LoVo (cell line): ENCODE data around the gene DRC7.
"Not testable (repeated sequence)": the region's sequence is repeated elsewhere in the genome, so short reads cannot be mapped to it uniquely, and the experiment has no call there.

Experiments used
- DNase-seq: peaks from one replicate; pipeline ENCODE4 v3.0.0-alpha.2; 2016; ENCODE audit warnings: low spot score

The DRC7 gene

DNA sequence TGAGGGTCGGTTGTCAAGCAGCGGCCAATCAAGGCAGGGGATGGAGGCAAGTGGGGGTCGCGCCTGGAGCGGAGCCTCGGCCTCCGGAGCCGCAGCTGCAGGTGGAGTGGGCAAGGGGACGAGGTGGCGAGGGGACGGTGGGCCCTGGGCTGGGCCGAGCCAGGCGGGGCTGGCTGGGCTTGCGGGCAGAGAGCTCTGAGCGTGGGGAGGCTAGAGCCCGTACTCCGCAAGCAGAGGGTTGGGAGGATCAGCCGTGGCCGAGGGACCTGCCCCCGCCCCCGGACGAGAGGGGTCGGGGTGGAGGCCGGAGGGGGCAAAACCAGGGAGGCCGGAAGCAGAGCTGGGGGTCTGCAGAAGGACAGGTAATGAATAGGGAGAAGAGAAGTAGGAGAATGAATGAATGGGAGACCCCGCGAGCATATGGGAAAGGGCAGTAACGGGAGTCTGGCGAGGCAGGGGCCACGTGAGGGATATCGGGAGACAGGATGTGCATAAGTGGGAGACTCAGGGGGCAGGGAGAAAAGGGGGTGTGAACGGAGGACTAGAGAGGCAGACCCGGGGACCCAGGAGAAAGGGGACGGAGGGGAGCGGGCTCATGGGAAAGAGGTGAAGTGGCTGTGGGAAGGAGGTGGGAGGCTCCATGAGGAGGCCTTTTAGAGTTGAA lies 41.3 kb downstream of the DRC7 start, which contains the start of gene KATNB1:
TSS of gene KATNB1 (plus strand) at position 16 of the 664 bp plus-strand sequence. CDS start 1,474 bp downstream, outside the sequence.
- no peak for DNase-seq

DNA sequence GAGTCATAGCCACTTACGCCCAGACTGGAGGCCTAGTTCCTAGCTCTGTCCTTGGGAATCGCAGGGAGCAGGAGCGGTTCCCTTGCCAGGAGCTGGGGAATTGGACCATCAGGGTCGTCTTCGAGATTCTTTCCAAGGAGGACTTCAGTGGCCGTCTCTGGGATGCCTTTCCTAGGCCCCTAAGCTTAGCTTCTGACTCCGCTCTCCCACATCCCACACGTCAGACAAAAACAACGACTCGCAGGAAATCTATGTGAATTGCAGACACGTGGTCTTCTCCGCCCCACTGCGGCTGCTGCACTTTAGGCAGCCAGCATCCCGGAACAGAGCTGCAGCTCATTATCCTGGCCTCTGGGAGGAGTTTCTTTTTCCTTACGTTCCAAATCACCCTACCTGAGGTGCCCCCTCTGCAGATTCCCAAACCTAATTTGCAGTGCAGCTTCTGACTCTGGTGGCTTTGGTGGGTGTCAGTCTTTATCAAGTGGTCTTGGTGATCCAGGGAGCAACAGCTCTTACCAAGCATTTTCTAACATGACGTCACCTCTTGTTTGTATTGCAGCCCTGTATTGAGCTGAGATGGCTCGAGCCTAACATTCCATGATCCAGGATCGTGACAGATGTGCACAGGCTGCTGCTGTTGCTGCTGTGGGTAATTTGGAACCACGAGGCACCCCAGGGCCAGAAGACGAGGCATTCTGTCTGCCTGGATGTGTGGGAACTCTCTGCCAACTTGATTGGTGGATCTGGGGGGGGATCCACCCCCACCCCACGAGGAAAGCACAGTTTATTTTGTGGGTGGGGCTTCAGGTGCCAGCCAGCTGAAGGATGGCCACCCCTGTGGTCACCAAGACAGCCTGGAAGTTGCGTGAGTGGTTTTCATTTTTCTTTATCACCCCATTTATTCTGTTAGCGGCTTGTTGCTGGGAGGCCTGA lies 42.1 kb downstream of the DRC7 start:
- peak; percentile 35 for DNase-seq

DNA sequence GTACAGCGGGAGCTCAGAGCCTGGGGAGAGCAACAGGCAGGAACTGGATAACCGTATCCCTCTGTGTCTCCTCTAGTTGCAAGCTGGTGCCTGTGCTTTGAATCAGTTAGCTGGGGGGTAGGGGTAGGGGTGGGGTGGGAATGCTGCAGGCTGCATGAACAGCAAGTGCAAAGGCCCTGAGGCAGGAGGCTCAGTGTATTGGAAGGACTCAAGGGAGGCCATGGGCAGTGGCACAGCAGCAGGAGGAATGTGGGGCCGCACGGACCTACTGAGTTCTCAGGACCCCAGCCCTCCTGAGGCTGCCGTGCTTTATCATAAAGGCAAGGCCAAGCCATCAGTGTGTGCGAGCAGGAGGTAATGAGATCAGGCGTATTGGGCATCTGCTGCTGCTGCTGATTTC lies 44.2 kb downstream of the DRC7 start:
- no peak for DNase-seq

DNA sequence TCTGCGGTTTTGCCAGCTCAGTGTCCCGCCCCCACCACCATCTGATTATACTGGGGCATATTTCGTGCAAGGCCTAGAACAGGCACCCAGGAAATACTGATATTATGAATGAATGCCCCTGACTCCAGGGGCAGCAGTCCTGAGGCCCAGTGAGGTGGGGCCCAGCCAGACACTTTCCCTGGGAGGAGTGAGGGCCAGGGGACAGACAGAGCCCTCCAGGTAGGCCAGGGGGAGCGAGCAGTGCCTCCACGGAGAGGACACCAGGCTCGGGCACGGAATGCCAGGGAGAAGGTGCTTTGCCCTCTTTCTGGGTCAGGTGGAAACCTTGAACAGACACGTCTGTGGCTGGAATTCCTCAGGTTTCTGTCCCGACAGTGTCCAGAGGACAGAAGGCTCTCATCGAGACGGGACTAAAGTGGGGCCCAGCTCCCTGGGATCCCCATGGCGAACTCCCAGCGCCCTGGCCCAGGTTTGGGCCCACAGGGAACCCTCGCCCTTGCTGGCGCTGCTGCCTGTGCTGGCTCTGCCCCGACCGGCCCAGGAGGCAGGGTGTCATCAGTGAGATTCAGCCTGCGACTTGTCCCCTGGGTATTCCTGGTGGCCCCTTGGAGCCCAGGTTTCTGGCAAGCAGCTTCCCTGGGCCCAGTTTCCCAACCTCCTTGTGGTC lies 45.3 kb downstream of the DRC7 start:
- DNase-seq = no peak

DNA sequence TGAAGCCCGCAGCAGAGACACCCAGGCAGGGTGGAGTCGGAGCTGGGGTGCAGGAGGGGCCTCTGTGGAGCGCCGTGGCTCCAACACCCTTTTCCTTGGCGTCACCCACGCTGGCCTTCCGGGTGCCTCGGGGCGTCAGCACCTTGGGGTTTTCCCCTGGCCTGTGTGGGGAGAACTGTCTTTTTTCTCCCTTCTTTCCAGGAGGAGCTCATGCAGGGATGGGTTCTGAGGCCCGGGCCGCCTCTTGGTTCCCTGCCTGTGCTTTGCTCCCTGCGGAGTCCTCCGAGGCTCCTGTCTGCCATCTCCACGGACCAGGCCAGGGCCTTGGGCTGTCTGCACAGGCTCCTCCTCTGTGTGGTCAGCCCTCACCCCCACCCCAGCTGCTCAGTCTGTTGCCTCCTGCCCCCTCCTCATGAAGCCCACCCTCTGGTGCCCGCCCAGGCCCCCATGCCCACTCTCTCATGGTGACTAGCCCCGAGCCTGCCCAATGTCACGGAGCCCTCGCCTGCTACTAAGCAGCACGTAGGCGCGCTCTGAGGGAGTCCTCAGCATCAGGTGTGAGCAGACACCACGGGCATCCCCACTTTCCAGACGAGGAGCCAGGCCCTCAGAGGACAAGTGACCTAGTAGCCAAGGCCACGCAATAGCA lies 45.9 kb downstream of the DRC7 start:
- DNase-seq = no peak

DNA sequence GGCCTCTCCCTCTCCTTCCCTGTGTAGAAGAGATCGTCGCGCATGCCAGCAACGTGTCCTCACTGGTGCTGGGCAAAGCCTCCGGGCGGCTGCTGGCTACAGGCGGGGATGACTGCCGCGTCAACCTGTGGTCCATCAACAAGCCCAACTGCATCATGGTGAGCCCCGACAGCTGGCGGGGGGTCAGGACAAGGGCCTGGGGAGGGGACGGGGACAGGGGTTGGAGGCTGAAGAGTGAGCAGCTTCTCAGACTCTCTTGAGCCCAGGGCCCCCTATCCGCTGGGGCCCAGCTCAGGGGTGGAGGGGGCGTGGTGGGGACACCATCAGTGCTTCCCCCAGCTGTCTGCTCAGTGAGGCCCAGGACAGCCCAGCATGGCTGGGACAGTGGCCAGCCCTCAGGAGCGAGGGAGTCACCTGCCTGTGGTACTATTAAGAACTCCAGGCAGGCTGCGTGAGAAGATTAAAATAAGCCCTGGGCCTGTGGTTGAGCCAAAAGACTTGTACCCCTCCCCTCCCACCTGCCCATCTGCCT lies 47.1 kb downstream of the DRC7 start:
- no peak for DNase-seq

DNA sequence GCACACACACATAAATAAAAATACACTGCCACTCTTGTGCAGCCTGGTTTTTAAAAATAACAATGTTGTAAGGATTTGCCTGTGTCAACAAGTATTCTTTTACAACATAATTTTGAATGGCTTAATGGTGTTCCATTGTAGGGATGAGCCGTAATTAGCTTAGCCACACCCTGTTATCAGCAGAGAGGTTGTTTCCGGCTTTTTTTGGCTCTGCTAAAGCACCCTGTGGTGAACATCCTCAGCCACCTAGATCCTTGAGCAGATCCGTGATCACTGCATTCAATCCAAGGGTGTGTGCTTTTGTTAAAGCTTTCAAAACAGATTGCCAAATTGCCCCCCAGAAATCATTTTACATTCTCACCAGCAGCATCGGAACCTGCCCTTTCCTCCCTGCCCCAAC lies 47.9 kb downstream of the DRC7 start:
- DNase-seq = no peak

DNA sequence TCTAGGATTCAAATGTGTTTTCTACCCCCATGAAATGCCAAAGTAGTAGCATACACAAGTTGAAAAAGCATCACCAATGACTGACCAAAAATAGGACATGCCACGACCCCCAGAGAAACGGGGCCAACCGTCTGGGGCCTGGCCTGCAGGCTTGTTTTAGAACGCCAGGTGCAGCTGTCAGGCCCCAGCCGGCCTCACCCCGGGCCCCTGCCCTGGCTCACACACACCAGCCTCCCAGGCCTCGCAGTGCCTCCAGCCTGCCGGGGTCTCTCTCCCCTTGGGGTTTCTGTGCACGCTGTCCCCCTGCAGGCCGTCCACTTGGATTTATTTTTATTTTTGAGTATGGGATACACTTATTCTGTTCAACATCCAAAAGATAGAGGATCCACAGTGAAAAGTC lies 48.9 kb downstream of the DRC7 start:
- no peak for DNase-seq

DNA sequence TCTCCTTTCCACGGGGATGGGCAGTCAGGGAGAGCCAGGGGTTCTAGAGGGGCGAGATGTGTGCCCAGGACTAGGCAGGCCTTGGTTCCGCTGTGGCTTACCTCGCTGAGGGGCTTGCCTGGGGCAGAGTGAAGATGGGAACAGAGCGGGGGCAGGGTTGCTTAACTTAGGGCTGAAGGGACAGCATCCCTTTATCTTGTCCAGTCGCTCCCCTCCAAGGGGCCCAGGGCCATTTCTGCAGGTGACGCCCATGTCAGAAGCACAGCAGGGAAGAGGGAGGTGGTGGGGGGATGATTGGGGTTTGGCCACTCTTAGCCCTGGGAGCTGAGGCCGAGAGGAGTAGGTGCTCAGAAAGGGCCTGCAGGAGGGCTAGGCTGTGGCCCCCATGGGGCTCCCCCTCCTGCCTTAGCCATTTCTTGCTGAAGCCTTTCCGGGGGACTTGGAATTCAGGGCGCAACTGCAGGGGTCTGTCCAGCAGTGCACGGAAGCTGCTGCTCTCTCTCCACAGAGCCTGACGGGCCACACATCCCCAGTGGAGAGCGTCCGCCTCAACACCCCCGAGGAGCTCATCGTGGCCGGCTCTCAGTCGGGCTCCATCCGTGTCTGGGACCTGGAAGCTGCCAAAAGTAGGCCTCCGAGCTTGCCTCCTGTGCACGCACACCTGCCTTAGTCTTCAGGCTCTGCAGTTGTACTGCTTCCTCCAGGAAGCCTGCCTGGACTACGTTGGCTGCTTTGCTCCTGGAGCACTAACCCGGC lies 49.5 kb downstream of the DRC7 start:
- no peak for DNase-seq

DNA sequence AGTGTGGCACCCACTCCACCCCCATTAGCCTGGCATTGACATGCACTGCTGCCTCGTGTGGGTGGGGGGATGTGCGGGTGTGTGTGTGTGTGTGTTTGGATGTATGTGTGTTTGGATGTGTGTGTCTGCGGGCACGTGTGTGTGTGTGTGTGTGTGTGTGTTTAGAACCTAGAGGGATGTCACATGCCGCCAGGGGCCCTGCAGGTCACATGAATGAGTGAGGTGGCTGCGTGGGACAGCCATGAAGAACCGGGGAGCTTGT lies 50.0 kb downstream of the DRC7 start:
- DNase-seq = no peak

DNA sequence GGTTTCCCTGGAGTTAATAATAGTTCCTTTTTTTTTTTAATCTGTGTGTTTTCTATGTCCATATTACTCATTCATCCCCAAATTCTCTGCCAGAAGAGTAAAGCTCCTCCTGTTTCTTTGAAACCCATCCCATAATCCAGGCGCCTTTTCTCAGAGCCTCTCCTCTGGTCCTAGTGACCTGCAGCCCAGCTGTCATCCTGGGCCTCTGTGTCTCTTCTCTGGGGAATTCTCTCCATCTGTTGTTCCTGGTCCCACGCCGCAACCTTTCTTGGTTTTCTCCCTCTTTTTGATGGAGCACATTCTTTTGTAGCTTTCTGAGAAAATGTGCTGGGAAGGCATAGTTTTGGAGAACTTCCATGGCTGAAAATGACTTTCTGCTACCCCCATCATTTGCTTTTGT lies 51.2 kb downstream of the DRC7 start:
- DNase-seq = no peak

DNA sequence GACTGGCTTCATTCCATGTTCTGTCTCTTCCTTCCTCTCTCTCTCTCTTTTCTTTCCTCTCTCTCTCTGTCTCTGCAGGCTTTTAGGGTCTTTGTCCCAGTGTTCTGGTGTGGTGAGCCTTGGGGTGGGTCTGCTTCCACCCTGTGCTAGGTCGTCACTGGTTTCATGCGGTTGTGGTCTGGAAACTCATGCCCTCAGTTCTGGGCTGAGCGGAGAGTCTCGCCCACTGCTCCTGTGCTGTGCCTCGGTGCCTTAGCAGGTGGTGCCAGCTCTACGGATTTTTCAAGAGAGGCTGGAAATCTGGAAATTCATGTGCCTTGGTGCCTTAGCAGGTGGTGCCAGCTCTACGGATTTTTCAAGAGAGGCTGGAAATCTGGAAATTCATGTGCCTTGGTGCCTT lies 51.7 kb downstream of the DRC7 start:
- DNase-seq = not testable (repeated sequence)

DNA sequence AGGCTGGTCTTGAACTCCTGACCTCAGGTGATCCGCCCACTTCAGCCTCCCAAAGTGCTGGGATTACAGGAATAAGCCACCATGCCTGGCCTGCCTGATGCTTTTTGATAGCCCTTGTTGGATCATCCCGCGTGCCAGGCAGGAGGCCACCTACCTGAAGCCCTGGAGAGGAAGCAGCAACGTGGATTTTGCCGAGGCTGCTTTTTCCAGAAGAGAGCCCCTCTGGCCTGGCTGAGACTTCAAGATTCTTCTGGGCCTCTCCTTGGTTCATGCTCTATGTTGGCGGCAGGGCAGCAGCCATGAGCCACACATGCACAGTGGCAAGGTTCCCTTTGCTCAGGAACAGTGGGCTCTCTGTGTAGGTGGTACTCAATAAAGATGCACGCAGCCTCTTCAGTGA lies 52.5 kb downstream of the DRC7 start:
- no peak for DNase-seq

DNA sequence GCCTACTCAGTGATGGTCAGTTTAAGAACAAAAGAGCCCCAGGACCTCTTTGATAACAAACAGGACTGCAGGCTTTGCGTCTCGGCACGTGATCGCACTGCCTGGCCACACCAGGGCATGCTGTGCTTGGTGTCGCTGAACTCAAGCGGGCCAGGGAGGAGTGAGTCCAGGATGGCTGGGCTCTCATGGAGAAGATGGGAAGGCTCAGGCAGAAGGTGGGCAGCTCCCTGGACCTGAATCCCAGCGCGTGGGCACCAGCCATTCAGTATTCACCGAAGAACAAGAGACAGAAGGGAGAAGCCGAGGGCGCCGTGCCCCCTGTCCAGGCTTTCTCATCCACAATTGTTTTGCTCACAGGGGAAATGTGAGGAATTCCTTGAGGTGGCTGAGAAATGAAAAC lies 52.9 kb downstream of the DRC7 start:
- no peak for DNase-seq

DNA sequence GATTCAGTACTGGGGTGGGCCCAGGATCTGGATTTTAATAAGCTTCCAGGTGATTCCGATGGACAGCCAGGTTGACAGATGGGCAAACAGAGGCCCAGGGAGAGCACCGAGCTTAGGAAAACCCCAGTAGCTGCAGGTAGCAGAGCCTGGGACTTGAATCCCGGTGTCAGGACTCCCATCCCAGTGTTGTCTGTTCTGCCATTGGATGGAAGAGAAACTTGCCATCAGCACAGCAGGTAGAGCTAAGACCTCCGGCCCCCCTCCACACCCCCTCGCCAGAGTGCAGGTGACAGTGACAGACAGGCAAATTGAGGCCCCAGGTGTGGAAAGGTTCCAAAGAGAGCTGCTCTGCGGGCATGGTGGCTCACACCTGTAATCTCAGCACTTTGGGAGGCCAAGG lies 53.4 kb downstream of the DRC7 start:
- no peak for DNase-seq

DNA sequence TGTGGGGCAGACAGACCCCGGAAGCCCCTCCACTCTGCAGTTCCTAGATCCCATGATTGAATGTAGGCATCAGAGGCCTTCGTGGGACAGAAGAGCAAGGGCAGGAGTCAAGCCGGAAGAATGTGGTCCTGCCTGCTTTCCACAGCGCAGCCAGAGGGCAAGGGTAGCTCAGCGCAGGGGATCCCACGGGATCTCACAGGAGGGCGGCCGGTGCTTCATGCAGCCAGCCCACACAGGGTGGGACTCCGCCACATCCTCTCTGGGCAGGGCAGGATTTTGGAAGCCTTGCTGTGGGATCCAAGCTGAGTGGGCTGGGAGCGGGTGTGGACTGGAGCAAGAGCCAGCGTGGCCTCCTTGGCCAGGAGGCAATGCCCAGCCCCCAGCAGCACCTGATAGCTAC lies 54.0 kb downstream of the DRC7 start:
- no peak for DNase-seq

DNA sequence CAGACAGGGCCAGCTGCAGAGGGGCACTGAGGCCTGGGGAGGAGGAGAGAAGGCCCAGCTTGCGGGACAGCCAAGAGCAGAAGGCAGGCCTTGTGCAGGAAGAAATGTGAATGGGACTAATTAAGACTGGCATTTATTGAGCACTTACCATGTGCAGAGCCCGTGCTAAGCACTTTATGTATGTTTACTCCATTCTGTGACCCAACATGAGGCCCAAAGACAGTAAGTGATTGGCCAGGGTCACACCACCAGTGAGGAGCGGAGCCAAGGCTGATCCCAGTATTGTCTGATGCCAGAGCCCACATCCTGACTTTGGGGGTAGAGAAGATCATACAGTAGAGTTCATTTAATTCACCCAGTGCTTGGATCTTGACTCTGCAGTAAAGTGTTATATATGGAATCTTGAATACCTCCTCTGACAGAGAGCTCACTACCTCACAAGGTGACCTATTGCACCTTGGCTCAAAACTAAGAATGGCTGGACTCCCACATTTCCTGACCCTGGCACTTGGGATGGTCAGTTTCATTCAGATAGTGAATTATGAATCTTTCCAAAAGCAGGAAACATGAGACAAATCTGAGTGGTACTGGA lies 54.6 kb downstream of the DRC7 start:
- DNase-seq = no peak

DNA sequence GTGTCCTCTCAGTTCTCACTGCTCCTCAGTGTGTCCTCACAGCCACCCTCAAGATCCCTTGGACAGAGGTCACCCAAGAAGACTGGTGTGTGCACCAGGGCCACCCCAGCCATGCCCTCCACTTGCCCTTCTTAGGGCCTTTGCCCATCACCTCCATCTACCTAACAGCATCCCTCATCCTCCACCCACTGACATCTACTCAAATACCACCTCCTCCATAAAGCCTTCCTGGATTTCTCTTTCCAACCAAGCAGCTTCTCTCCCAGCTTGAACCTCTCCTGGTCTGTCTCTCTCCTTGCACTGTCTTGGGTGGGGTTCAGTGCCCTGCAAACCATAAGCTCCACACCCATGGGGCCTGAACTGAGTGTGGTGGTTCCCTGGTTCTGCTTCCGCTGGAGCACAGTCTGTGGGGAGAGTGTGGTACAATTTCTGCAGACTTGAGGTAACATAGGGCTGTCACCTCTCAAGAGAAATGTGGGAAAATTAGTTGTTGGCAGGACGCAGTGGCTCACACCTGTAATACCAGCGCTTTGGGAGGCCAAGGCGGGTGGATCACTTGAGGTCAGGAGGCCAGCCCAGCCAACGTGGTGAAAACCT lies 55.3 kb downstream of the DRC7 start:
- no peak for DNase-seq

DNA sequence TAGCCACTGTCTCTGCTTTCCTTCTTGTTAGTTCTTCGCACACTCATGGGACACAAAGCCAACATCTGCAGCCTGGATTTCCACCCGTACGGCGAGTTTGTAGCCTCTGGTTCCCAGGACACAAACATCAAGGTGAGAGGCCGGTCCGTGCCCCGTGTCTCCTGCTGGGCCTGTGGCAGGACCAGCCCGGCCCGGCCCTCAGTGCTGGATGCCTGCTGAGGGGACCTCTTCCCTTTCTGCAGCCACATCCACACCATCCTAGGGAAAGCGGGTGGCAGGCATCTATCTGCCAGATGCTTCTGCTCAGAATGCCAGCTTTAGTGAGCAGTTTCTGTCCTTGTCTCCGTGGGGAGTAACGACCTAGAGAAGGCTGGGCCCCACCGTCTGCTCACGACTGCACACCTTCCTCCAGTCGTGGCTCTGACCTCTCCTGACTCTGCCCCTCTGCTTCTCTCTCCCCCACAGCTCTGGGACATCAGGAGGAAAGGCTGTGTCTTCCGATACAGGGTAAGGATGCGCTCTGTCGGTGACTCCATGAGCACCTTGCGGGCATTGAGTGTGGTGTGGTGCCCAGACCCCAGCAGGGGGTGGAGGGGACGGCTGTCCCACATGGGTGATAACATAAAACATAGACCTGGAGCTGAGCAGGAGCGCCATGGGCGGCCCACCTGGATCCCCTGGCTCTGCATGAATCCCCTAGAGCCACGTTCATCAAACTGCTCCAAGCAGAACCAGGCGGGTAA lies 56.4 kb downstream of the DRC7 start:
- DNase-seq = no peak

DNA sequence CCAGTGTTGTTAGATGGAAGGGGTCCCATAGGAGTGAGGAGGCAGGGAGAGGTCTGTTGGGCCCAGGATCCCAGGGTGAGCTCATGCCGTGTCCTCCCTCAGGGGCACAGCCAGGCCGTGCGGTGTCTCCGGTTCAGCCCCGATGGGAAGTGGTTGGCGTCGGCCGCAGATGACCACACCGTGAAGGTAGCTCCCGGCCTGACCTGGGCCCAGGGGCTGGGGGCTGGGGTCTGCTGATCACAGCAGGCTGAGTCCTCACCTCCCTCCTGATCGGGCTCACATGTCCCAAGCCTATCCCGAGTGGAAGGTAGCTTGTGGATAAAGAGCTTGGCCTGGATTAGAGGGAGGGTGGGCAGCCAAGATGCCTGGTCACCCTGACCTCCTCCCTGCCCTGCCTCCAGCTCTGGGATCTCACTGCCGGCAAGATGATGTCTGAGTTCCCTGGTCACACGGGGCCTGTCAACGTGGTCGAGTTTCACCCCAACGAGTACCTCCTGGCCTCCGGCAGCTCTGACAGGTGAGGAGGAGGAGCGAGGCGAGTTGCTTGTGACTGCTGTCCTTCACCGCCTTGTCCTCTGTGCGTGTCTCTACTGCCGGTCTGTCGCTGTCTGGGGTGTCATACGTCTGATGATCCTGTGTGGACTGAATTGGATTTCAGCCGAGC lies 57.1 kb downstream of the DRC7 start:
- DNase-seq = no peak
